Uterus (tissue), 4 donors: ENCODE measurements around the gene BPHL. TPM values are rescaled to one million over a fixed set of nuclear protein-coding genes. Genes with fewer than 3 reads are reported as not detected.
"Not testable (repeated sequence)": the region's sequence is repeated elsewhere in the genome, so short reads cannot be mapped to it uniquely, and the experiment has no call there.

Experiments
- DNase-seq, 2 donors: peaks; one replicate each; pipeline ENCODE4 v3.0.0-alpha.2; 2019 to 2020
- H3K27ac ChIP-seq, 2 donors: fragments of 200-600 bp; sonication (generic); 1 replicate in 1 of 2; 2 replicates in 1 of 2; pipeline ENCODE4 v1.5.1; 2016 to 2018
- H3K27me3 ChIP-seq, 2 donors: fragments of 200-600 bp; sonication (generic); one replicate each; pipeline ENCODE4 v1.5.1; 2018 to 2019; ENCODE audit warnings: control low read depth in 1 of 2
- H3K36me3 ChIP-seq, 2 donors: fragments of 200-600 bp; sonication (generic); one replicate each; pipeline ENCODE4 v1.5.1; 2019; ENCODE audit warnings: control low read depth in 1 of 2
- H3K4me1 ChIP-seq, 2 donors: fragments of 200-600 bp; sonication (generic); one replicate each; pipeline ENCODE4 v1.5.1; 2018 to 2019; ENCODE audit warnings: control low read depth in 1 of 2
- H3K4me3 ChIP-seq, 2 donors: fragments of 200-600 bp; sonication (generic); 1 replicate in 1 of 2; 2 replicates in 1 of 2; pipeline ENCODE4 v1.5.1; 2018 to 2019; ENCODE audit warnings: mild to moderate bottlenecking in 1 of 2
- H3K9me3 ChIP-seq, 2 donors: fragments of 200-600 bp; sonication (generic); one replicate each; pipeline ENCODE4 v1.5.1; 2019; ENCODE audit warnings: control low read depth in 1 of 2
- CTCF ChIP-seq, 4 experiments: fragments of 200-600 bp in 2 of 4; fragments of 450-650 bp in 2 of 4; sonication (generic) in 2 of 4; IDR thresholded peaks; one replicate each; pipeline ENCODE4 v1.5.1; 2016 to 2019; ENCODE audit warnings: antibody characterized with exemption in 4 of 4, mild to moderate bottlenecking in 2 of 4, moderate library complexity in 1 of 4
- POLR2A ChIP-seq, 2 donors: fragments of 450-650 bp; IDR thresholded peaks; one replicate each; pipeline ENCODE4 v1.6.1; 2016; ENCODE audit warnings: antibody characterized with exemption in 2 of 2, mild to moderate bottlenecking in 1 of 2, moderate library complexity in 1 of 2
- intact Hi-C: fragments of 100-400 bp; cut with DNase I; formaldehyde crosslinking; loops from one replicate; pipeline ENCODE4 v1.15.1; 2023; ENCODE audit warnings: low total_unique reads
- total RNA-seq, 4 donors: library from RNA; depleted of rRNA in 3 of 4; stranded (reverse); fragments of >200 nt in 3 of 4; gene quantifications; one replicate each; pipeline versions ENCODE4 v1.1.0 to v1.2.4, GENCODE V29; 2014 to 2023
- donor health status: DM: yes; HTN: yes; CAD: no.

The BPHL gene
- total RNA-seq, 4 donors from 2014 or later: 4.1 to 30.9 (median 22.0) TPM

GRCh38 chr6:3186974-3187382 lies 68.5 kb downstream of the BPHL start:
- Histone ChIP-seq H3K4me1 (no peaks in the 10 kb centered on the region), H3K27ac (no peak overlapping the region), H3K9me3 (no peaks in the 10 kb centered on the region), H3K4me3 (no peak overlapping the region), H3K36me3 (no peaks in the 10 kb centered on the region), H3K27me3 (no peaks in the 10 kb centered on the region)
- no peak for DNase-seq
- intact Hi-C loops: no loop called here
- no peak for TF ChIP-seq POLR2A (IDR thresholded peaks at IDR 0.05)
- no peak for TF ChIP-seq CTCF (IDR thresholded peaks at IDR 0.05)

- no peaks in the 10 kb centered on the region for H3K4me1 ChIP-seq
- no peak for TF ChIP-seq CTCF (IDR thresholded peaks at IDR 0.05)
- intact Hi-C loops: no loop called here
- no peaks in the 10 kb centered on the region for H3K36me3 ChIP-seq
- no peak for DNase-seq
- H3K27me3 ChIP-seq: no peaks in the 10 kb centered on the region
- H3K9me3 ChIP-seq: no peaks in the 10 kb centered on the region
- H3K4me3 ChIP-seq: no peak overlapping the region
- H3K27ac ChIP-seq: no peak overlapping the region
These were observed 69.8 kb downstream of the BPHL start for GRCh38 chr6:3188262-3188661.

- H3K27ac ChIP-seq, H3K36me3 ChIP-seq, H3K9me3 ChIP-seq, H3K4me1 ChIP-seq, DNase-seq, H3K4me3 ChIP-seq, intact Hi-C loops, H3K27me3 ChIP-seq: not testable (repeated sequence)
These were observed 70.7 kb downstream of the BPHL start for GRCh38 chr6:3189192-3189591.

- Histone ChIP-seq H3K4me1 (no peaks in the 10 kb centered on the region), H3K27ac (no peak overlapping the region), H3K4me3 (no peak overlapping the region), H3K9me3 (no peaks in the 10 kb centered on the region), H3K27me3 (no peaks in the 10 kb centered on the region), H3K36me3 (no peaks in the 10 kb centered on the region)
- no peak for TF ChIP-seq CTCF (IDR thresholded peaks at IDR 0.05)
- TF ChIP-seq POLR2A (IDR thresholded peaks at IDR 0.05): no peak
- intact Hi-C loops: no loop called here
- no peak for DNase-seq
These were observed 71.5 kb downstream of the BPHL start for GRCh38 chr6:3190056-3190455.

- Histone ChIP-seq H3K27me3 (no peaks in the 10 kb centered on the region), H3K9me3 (no peaks in the 10 kb centered on the region), H3K4me1 (no peaks in the 10 kb centered on the region), H3K36me3 (no peaks in the 10 kb centered on the region), H3K27ac (no peak overlapping the region), H3K4me3 (no peak overlapping the region)
- DNase-seq: no peak
- intact Hi-C loops: no loop called here
- TF ChIP-seq POLR2A (IDR thresholded peaks at IDR 0.05) (no peak), CTCF (IDR thresholded peaks at IDR 0.05) (no peak)
These were observed 72.3 kb downstream of the BPHL start for GRCh38 chr6:3190779-3191178.

- Histone ChIP-seq H3K9me3 (no peaks in the 10 kb centered on the region), H3K4me1 (no peaks in the 10 kb centered on the region), H3K27me3 (no peaks in the 10 kb centered on the region), H3K36me3 (no peaks in the 10 kb centered on the region), H3K4me3 (no peak overlapping the region), H3K27ac (no peak overlapping the region)
- intact Hi-C loops: no loop called here
- TF ChIP-seq POLR2A (IDR thresholded peaks at IDR 0.05): no peak
- no peak for TF ChIP-seq CTCF (IDR thresholded peaks at IDR 0.05)
- DNase-seq: no peak
These were observed 74.8 kb downstream of the BPHL start for GRCh38 chr6:3193102-3193849.
